ENCODE results near the gene GBP5.

The GBP5 gene

DNA sequence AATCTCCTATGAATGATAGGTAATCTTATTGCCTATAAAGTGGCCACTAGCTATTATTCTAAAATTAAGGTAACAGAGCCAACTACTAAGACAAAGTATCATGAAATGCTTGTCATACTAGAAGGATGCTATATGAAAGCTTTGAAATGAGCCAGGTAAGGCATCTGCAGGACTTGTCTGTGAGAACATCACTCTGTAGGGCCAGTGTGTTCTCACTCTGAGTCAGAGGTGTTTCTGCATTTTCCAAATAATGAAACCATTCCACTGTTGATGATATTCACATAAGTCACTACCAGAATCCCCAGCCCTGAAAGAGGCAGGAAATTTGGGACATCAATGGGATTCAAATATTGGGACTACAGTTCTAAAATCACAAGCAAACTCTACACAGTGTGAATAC is 25.8 kb upstream of the GBP5 start:
- in situ Hi-C loops (cut with HindIII; ENCODE audit: low pct_ligation_motif_present, low sequenced_read_pairs) = no loop called here
- TF ChIP-seq, protein P1, sequence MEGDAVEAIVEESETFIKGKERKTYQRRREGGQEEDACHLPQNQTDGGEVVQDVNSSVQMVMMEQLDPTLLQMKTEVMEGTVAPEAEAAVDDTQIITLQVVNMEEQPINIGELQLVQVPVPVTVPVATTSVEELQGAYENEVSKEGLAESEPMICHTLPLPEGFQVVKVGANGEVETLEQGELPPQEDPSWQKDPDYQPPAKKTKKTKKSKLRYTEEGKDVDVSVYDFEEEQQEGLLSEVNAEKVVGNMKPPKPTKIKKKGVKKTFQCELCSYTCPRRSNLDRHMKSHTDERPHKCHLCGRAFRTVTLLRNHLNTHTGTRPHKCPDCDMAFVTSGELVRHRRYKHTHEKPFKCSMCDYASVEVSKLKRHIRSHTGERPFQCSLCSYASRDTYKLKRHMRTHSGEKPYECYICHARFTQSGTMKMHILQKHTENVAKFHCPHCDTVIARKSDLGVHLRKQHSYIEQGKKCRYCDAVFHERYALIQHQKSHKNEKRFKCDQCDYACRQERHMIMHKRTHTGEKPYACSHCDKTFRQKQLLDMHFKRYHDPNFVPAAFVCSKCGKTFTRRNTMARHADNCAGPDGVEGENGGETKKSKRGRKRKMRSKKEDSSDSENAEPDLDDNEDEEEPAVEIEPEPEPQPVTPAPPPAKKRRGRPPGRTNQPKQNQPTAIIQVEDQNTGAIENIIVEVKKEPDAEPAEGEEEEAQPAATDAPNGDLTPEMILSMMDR (IDR thresholded peaks at IDR 0.05; ENCODE audit: low read depth, low read length, missing control alignments) = no peak
- no peak for DNase-seq
- Histone ChIP-seq H3K4me3 (ENCODE audit: low read depth, low read length) (no peak overlapping the region), H3K36me3 (replicated peaks) (no peaks in the 10 kb centered on the region), H3K27me3 (replicated peaks) (no peaks in the 10 kb centered on the region), H3K27ac (no peak overlapping the region)

DNA sequence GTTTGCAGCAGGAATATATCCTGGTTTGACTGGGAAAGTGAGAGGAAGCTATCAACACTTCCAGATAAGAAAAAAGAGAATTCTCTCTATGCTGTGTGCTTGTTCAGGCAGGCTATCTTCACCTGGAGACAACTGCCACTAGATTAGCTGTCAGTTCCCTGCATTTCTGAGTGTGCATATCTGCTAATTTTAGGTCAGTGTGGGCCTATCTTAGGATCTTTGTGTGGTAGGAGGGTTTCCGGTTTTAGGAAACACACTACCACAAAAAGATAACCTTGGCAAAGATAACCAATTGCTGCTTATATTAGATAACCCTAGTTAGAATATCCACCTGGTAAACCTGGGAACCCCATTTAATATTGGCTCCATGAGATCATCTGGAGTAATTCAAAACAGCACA is 22.5 kb upstream of the GBP5 start:
- no peaks in the 10 kb centered on the region for H3K27me3 ChIP-seq (replicated peaks)
- TF ChIP-seq, protein P1 (IDR thresholded peaks at IDR 0.05; ENCODE audit: low read depth, low read length, missing control alignments) = no peak
- in situ Hi-C loops (cut with HindIII; ENCODE audit: low pct_ligation_motif_present, low sequenced_read_pairs) = no loop called here
- DNase-seq = no peak
- H3K27ac ChIP-seq = no peak overlapping the region
- H3K36me3 ChIP-seq (replicated peaks) = no peaks in the 10 kb centered on the region
- no peak overlapping the region for H3K4me3 ChIP-seq (ENCODE audit: low read depth, low read length)

GRCh38 chr1:89291276-89291675 is 18.6 kb upstream of the GBP5 start:
- in situ Hi-C loops (cut with HindIII; ENCODE audit: low pct_ligation_motif_present, low sequenced_read_pairs) = no loop called here
- no peak for DNase-seq
- H3K27me3 ChIP-seq (replicated peaks) = no peaks in the 10 kb centered on the region
- no peak overlapping the region for H3K4me3 ChIP-seq (ENCODE audit: low read depth, low read length)
- TF ChIP-seq, protein P1 (IDR thresholded peaks at IDR 0.05; ENCODE audit: low read depth, low read length, missing control alignments) = no peak
- no peak overlapping the region for H3K27ac ChIP-seq
- no peaks in the 10 kb centered on the region for H3K36me3 ChIP-seq (replicated peaks)

DNA sequence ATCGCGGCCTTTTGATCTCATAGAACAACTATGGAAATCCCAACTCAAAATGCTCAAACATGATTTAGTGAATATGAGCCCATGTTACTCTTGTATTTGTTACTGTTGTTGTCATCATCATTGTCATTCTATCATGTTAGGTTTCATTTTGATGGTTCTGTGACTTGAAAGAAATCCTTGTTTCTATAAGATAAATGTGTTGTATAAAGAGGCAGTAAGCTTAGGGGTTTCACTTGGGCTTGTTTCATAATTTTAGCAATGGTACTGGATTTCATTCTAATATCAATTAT is 15.3 kb upstream of the GBP5 start:
- TF ChIP-seq, protein P1 (IDR thresholded peaks at IDR 0.05; ENCODE audit: low read depth, low read length, missing control alignments) = no peak
- in situ Hi-C loops (cut with HindIII; ENCODE audit: low pct_ligation_motif_present, low sequenced_read_pairs) = no loop called here
- Histone ChIP-seq H3K27me3 (replicated peaks) (no peaks in the 10 kb centered on the region), H3K36me3 (replicated peaks) (no peaks in the 10 kb centered on the region), H3K27ac (no peak overlapping the region), H3K4me3 (ENCODE audit: low read depth, low read length) (no peak overlapping the region)
- no peak for DNase-seq

GRCh38 chr1:89287181-89288050 is 14.8 kb upstream of the GBP5 start:
- TF ChIP-seq, protein P1 (IDR thresholded peaks at IDR 0.05; ENCODE audit: low read depth, low read length, missing control alignments) = no peak
- Histone ChIP-seq H3K27ac (no peak overlapping the region), H3K27me3 (replicated peaks) (no peaks in the 10 kb centered on the region), H3K4me3 (ENCODE audit: low read depth, low read length) (no peak overlapping the region), H3K36me3 (replicated peaks) (no peaks in the 10 kb centered on the region)
- in situ Hi-C loops (cut with HindIII; ENCODE audit: low pct_ligation_motif_present, low sequenced_read_pairs) = no loop called here
- no peak for DNase-seq
